GM21786 (cell line): ENCODE results near the gene RASGRP1.
"Not testable (repeated sequence)": the region's sequence is repeated elsewhere in the genome, so short reads cannot be mapped to it uniquely, and the experiment has no call there.

ENCODE experiments used
- ATAC-seq: cut with Tn5 transposase; IDR thresholded peaks from one replicate; pipeline ENCODE4 v1.9.1; 2021; ENCODE audit not compliant: unreplicated experiment

Gene RASGRP1

GRCh38 chr15:38564557-38565286, at the start of gene RASGRP1:
RASGRP1 (minus strand) TSS chr15:38564814; CDS start chr15:38564628, 186 bp downstream.
- ATAC-seq, result peak; percentile 55

GRCh38 chr15:38613085-38613484, 48.5 kb upstream of the RASGRP1 start:
- ATAC-seq, result no peak

GRCh38 chr15:38612159-38612863, 47.7 kb upstream of the RASGRP1 start:
- no peak for ATAC-seq

- no peak for ATAC-seq
These were observed 46.6 kb upstream of the RASGRP1 start for GRCh38 chr15:38611228-38611627.

DNA sequence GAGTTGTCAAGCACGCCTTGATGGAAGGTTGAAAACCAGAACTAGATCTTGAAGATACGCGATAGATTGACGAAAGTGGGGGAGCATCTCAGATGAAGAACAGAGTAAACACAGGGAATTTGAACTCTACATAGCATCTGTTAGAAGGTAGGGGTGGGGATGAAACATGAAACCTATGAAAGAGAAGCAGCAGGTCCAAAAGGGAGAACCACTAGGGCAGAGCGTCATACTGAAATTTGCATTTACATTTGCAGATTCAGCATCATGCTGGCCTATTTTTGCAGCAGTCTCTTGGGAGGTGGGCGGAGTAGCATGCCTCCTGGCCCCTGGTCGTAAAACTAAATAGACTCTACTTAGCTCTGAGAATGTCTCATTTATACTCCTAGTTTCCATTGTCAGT, 46.1 kb upstream of the RASGRP1 start:
- no peak for ATAC-seq

GRCh38 chr15:38609097-38609738, 44.6 kb upstream of the RASGRP1 start:
- no peak for ATAC-seq

- no peak for ATAC-seq
These were observed 44.1 kb upstream of the RASGRP1 start for GRCh38 chr15:38608682-38609081.

DNA sequence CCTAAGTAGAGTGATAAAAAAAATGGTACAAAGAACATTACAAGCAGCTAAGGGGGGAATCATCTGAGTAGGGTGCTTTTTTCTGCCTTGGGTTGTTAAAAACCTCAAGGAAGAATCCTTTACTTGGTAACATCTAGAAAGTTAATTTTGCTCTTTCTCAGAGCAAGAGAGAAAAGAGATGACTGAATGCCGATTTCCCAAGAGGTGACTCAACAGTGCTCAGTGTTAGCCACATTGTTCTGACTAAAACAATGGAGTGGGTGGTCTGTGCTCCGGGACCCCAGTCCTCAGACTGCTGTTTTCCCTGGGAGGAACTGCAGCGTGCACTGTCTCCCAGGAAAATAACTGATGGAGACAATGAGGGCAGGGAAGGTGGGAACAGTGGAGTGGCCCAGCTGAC, 41.1 kb upstream of the RASGRP1 start:
- no peak for ATAC-seq

DNA sequence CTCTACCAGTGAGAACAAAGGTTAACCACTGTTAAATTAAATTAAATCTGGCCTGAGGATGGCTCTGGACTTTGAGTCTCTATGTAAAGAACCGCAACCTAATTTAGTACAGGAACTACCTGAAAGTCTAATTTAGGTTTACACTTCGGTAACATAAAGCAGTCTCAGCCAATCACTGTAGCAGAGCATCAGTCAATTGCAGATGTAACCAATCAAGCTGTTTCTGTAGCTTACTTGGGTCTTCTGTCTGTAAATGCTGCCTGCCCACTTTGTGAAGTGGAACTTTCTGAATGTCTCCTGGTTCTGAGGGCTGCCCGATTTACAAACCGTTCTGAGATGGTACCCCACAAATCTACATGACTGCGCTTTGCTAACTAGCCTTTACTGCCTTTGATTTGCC, 39.1 kb upstream of the RASGRP1 start:
- ATAC-seq, result no peak

DNA sequence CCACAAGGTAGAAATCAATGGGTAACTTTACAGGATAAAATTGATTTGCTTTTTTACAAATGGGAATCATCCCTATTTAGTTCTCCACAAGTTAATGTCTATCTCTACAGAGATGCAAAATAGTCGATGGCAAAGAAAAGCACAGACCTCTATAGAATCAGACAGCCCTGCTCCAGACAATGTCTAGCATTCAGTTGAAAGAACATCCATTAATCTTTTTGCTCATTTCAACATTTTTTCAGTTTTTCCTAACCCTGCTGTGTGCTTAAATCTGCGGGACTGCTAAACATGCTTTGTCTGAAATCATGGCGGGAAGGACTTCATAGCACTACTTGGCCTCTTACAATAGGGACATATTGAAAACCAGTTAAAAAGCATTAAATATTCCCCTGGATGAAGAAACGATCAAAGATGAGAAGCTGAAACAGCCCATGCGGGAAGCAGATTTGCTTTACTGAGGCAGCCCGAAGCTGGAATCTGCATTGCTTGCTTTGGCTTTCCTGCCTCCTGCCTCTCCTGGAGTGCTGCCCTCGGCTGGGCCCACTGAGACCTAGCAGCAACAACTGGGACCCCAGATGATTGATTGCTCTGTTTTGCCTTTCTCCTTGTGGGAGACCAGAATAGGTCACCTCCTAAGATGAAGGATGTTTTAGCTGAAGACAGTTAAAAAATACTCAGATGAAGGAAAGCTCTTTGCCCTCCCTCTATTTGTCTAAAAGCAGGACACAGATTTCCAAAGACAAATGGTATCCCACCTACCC, 38.5 kb upstream of the RASGRP1 start:
- ATAC-seq, result no peak

DNA sequence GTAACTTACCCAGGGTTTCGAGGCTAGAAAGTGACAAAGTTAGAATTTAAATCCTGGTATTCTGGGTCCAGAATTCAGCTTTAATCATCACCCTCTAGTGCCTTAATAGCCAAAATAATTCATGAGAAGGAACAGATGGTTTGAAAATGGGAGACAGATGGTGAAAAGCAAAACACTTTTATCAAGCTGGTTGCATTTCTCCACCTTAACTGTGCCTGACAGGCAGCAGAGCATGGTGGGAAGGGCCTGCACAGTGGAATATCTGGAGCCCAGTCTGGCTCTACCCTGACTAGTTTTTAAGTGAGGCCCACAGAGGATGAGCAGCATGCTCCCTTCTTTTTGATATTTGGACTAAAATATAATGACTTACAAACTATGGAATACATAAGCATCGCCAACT, 35.6 kb upstream of the RASGRP1 start:
- no peak for ATAC-seq

DNA sequence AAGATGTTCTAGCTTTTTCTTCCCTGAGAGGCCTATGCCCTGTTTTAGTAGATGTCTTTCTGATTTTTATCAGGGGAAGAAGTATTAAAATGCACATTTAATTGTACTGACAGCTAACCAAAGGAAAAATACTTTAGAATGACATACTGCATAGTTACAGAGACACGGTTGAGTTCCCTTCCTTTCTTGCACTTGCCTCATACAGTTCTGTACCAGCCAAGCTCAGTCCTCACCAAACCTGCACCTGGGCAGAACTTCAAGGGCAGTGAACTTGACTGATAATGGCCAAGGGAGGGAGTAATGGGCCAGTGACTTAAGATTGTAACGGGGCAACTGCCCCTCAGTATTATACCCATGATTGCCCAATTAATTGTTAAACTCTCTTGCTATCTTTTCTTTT, 34.1 kb upstream of the RASGRP1 start:
- no peak for ATAC-seq

GRCh38 chr15:38597219-38597800, 32.7 kb upstream of the RASGRP1 start:
- ATAC-seq, result no peak

DNA sequence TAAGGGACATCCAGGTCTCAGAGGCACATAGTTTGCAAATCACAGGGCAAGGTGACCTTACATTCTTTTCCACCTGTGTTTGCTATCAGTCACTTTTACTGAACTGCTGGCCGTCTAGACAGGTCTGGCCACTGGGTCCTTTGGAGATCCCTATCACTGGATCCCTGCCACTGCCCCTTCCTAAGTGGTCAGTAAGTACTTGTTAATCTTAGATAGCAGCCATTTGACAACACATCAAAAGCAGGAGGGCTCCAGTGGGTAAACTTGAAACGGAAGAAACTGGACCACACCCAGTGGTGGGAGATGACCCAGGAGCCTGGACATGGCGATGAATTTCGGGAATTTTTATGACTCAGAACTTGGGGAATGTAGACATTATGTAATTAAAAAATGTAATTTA, 28.9 kb upstream of the RASGRP1 start:
- no peak for ATAC-seq

GRCh38 chr15:38589502-38589901, 24.9 kb upstream of the RASGRP1 start:
- no peak for ATAC-seq

- ATAC-seq, result no peak
These were observed 24.1 kb upstream of the RASGRP1 start for GRCh38 chr15:38588672-38589071.

GRCh38 chr15:38587214-38587613, 22.6 kb upstream of the RASGRP1 start:
- peak; percentile 90 for ATAC-seq

DNA sequence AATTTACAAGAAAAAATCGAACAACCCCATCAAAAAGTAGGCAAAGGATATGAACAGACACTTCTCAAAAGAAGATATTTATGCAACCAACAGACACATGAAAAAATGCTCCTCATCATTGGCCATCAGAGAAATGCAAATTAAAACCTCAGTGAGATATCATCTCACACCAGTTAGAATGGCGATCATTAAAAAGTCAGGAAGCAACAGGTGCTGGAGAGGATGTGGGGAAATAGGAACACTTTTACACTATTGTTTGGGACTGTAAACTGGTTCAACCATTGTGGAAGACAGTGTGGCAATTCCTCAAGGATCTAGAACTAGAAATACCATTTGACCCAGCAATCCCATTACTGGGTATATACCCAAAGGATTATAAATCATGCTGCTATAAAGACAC, 21.4 kb upstream of the RASGRP1 start:
- ATAC-seq, result not testable (repeated sequence)

GRCh38 chr15:38578626-38579025, 14.0 kb upstream of the RASGRP1 start:
- ATAC-seq, result no peak

GRCh38 chr15:38577424-38577987, 12.9 kb upstream of the RASGRP1 start:
- ATAC-seq, result no peak

- ATAC-seq, result no peak
These were observed 12.2 kb upstream of the RASGRP1 start for GRCh38 chr15:38576837-38577236.
